Adipose tissue (tissue), 3 donors: ENCODE data around the gene PKDCC. TPM values are rescaled to one million over a fixed set of nuclear protein-coding genes. Genes with fewer than 3 reads are reported as not detected.
"Not testable (repeated sequence)": the region's sequence is repeated elsewhere in the genome, so short reads cannot be mapped to it uniquely, and the experiment has no call there.

Source experiments
- H3K27ac ChIP-seq: one replicate; pipeline ENCODE4 v1.5.1; 2013; ENCODE audit warnings: low read depth, low read length
- WGBS, 3 donors: extraction: QIAGEN DNeasy Blood & Tissue Kit; methylation state at CpG; one replicate each; pipeline ENCODE4 v1.1.7; 2013; 5-methylcytosine and 5-hydroxymethylcytosine counted together
- polyA plus RNA-seq, 3 donors: library from polyadenylated mRNA; stranded (reverse); fragments of 200-250 nt; gene quantifications; one replicate each; pipeline ENCODE4 v1.2.3, GENCODE V29; 2013
- donor health status: healthy with polysubstance abuse.
- donor health status: Bipolar disorder and iron deficiency.
- donor health status: healthy.

Gene PKDCC
- polyA plus RNA-seq, 3 donors, result 46.7 to 218 (median 132) TPM

GRCh38 chr2:42057159-42057901 lies 9.5 kb downstream of the PKDCC start:
- no peak overlapping the region for H3K27ac ChIP-seq
- WGBS, 3 donors, result 85 to 88% (median 86%) methylated on average over 8 of the region's 8 CpGs

GRCh38 chr2:42057902-42058450 lies 10.2 kb downstream of the PKDCC start:
- H3K27ac ChIP-seq, result no peak overlapping the region
- 90 to 93% (median 91%) methylated on average over 10 of the region's 10 CpGs for WGBS, 3 donors

- 84 to 86% (median 86%) methylated on average over 13 of the region's 13 CpGs for WGBS, 3 donors
- no peak overlapping the region for H3K27ac ChIP-seq
Measured at GRCh38 chr2:42059261-42059898, 11.6 kb downstream of the PKDCC start.

GRCh38 chr2:42060028-42060427 lies 12.2 kb downstream of the PKDCC start:
- no peak overlapping the region for H3K27ac ChIP-seq
- 35 to 82% (median 64%) methylated on average over 8 of the region's 8 CpGs for WGBS, 3 donors

DNA sequence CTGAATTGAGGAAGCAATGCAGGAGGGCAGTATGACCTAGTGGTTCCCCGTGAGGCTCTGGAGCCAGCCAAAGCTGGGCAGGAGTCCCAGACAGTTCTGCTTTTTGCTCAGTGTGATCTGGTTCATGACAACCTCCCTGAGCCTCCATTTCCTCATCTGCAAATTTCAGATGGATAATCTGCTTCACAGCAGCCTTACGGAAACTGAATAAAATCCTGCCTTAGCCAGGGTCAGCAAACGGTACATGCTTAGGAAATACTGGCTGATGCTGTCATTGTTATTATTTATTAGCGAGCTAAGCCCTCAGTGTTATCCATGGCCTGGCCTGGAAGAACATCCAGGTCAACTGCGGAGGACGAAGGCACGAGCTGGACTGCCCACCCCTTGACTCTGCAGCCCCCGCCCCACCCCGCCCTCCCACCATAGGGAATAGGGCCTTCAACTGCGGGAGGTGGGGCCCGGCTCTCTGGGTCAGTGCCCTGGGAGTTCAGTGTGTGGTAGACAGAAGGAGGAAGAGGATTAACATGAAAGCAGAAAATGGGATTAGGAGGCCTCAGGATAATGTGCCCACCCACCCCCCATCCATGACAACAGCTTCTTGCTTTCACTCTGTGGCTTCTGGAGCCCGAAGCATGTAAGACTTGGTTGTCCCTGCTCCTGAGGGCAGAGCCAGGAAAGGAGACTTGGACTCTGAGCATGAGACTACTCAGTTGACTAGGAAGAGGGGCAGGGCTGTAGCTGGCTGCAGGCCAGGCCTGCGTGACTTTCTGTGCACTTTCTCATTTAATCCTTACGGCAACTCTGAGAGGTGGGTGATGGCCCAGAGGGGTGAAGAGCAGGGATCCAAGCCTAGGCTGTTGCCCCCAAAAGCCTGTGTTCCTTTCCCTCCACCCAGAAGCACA lies 13.1 kb downstream of the PKDCC start:
- H3K27ac ChIP-seq, result no peak overlapping the region
- WGBS, 3 donors, result 46 to 78% (median 46%) methylated on average over 14 of the region's 14 CpGs

DNA sequence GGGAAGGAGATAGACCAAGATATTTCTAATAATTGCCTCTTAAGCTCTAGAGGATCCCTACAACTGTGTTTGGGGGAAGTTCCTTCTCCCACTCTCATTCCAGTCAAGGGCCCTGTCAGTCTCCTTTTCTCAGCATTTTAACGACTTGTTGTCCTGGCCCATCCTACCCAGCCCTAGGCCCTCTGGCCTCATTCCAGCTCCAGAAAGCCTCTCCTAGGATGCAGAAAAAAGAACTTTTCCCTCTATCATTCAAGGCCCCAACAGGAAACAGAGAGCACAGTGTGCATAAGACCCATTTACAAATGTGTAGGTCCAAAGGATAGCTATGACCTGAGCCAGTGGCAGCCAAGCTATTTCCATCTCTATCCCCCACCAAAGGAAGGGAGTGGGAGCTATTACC lies 14.0 kb downstream of the PKDCC start:
- WGBS, 3 donors, result 74 to 81% (median 77%) methylated on average over 1 of the region's 1 CpG
- no peak overlapping the region for H3K27ac ChIP-seq

DNA sequence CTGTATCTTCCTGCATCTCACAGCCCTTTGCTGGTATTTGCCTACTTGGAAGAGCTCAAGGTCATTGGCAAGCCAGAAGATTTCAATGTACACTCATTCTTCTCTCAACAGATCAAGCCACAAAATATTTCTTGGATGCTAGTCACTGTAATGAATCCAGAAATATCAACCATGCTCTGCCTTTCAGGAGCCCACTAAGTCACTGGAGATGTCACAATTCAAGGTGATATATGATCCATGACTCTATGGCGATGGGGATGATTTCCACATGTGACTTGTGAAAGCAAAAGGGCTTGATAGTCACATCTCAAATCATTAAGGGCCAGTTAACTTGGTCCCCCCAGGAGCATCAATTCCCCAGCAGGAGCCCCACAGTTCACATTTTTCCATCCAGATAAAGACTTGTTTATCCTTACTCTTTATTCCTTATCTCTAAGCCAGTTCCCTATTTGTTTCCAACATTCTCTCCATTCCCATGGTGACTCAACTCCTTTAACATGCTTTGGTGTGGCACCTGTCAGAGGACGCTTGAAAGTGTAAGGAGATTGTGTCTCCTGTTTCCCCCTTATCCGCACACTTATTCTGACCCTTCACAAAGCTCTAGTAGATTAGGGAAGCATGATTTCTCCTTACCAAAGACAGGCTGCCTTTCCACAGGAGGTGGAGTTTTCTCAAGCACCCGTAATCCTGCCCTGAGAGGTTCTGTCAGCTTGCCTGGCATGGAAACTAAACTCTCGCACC lies 15.8 kb downstream of the PKDCC start:
- 47 to 82% (median 81%) methylated on average over 5 of the region's 5 CpGs for WGBS, 3 donors
- no peak overlapping the region for H3K27ac ChIP-seq

- 27 to 71% (median 69%) methylated on average over 8 of the region's 8 CpGs for WGBS, 3 donors
- no peak overlapping the region for H3K27ac ChIP-seq
Measured at GRCh38 chr2:42064417-42064942, 16.7 kb downstream of the PKDCC start.

DNA sequence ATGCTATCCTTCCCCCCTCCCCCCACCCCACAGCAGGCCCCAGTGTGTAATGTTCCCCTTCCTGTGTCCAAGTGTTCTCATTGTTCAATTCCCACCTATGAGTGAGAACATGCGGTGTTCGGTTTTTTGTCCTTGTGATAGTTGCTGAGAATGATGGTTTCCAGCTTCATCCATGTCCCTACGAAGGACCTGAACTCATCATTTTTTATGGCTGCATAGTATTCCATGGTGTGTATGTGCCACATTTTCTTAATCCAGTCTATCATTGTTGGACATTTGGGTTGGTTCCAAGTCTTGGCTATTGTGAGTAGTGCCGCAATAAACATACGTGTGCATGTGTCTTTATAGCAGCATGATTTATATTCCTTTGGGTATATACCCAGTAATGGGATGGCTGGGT lies 17.9 kb downstream of the PKDCC start:
- H3K27ac ChIP-seq, result not testable (repeated sequence)
- 88 to 96% (median 89%) methylated on average over 5 of the region's 5 CpGs for WGBS, 3 donors

DNA sequence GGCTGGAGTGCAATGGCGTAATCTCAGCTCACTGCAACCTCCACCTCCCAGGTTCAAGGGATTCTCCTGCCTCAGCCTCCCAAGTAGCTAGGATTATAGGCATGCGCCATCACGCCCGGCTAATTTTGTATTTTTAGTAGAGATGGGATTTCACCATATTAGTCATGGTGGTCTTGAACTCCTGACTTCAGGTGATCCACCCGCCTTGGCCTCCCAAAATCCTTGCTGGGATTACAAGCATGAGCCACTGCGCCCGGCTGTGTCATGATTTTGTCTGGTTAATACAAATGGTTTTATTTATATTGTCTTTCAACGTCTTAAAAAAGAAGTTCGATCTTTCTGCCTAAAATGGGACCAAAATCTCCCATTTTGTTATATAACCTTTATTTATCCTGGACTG lies 19.2 kb downstream of the PKDCC start:
- H3K27ac ChIP-seq, result not testable (repeated sequence)
- 96 to 99% (median 96%) methylated on average over 8 to 9 of the region's 9 CpGs for WGBS, 3 donors

DNA sequence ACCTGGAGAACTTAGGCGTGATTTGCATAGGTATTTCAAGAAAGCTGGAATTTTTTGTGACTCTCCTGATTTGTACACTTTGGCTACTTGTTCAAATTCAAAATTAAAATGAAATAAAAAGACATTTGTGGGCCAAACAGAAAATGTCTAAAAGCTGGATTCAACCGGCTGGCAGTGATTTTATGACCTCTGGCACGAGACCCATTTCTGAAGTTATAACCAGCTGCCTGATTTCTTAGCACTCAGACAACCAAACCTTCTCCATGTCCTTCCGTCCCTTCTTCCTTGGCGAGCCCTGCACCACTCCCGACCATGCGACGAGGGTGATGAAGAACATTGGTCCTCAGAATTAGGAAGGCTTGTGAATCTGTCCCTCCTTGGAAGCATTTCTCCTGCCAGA lies 19.7 kb downstream of the PKDCC start:
- no peak overlapping the region for H3K27ac ChIP-seq
- WGBS, 3 donors, result 89 to 94% (median 90%) methylated on average over 8 of the region's 8 CpGs

GRCh38 chr2:42068571-42069178 lies 20.9 kb downstream of the PKDCC start:
- no peak overlapping the region for H3K27ac ChIP-seq
- 71 to 82% (median 81%) methylated on average over 13 of the region's 13 CpGs for WGBS, 3 donors

DNA sequence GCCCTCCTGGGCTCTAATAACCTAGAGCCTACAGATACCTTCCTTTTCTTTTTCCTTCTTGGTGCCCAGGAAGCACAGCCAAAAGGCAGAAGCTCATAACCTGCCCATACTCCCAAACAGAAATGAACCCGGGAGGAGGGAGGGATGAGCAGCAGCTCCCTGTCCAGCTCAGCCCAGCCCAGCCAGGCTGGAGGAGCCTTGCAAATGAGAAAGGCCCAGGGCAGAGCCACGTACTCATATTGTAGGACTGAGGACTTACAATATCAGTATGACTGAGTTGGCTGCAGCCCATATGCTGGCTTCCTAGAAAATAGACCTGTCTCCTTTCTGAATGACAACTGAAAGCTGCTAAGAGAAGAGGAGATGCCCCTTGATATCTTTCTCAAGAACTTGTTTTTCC lies 21.7 kb downstream of the PKDCC start:
- H3K27ac ChIP-seq, result no peak overlapping the region
- 50 to 93% (median 82%) methylated on average over 2 of the region's 2 CpGs for WGBS, 3 donors

- 86 to 91% (median 87%) methylated on average over 4 of the region's 4 CpGs for WGBS, 3 donors
- H3K27ac ChIP-seq, result no peak overlapping the region
Measured at GRCh38 chr2:42071791-42072190, 24.0 kb downstream of the PKDCC start.

- WGBS, 3 donors, result 64 to 72% (median 67%) methylated on average over 13 of the region's 13 CpGs
- no peak overlapping the region for H3K27ac ChIP-seq
Measured at GRCh38 chr2:42072349-42073118, 24.7 kb downstream of the PKDCC start.

GRCh38 chr2:42073739-42074503 lies 26.1 kb downstream of the PKDCC start:
- WGBS, 3 donors, result 83 to 91% (median 86%) methylated on average over 2 of the region's 2 CpGs

More at GRCh38 chr2:42073739-42074503, 26.1 kb downstream of the PKDCC start:
- H3K27ac ChIP-seq, result no peak overlapping the region
